GM21619 (cell line): ENCODE data around the gene KXD1.
"Not testable (repeated sequence)": the region's sequence is repeated elsewhere in the genome, so short reads cannot be mapped to it uniquely, and the experiment has no call there.

Source experiments
- ATAC-seq: cut with Tn5 transposase; IDR thresholded peaks from one replicate; pipeline ENCODE4 v1.9.1; 2021; ENCODE audit not compliant: unreplicated experiment

KXD1 gene

DNA sequence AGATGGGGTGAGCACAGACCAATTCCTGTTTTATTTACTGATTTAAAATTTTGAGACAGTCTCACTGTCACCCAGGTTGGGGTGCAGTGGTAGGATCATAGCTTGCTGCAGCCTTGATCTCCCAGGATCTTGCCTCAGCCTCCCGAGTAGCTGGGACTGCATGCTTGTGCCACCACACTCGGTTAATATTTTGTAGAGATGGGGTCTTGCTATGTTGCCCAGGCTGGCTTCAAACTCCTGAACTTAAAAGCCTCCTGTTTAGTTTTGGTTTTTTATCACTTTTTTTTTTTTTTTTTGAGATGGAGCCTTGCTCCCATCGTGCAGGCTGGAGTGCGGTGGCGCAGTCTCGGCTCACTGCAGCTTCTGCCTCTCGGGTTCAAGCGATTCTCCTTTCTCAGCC is 18.7 kb downstream of the KXD1 start:
- no peak for ATAC-seq

DNA sequence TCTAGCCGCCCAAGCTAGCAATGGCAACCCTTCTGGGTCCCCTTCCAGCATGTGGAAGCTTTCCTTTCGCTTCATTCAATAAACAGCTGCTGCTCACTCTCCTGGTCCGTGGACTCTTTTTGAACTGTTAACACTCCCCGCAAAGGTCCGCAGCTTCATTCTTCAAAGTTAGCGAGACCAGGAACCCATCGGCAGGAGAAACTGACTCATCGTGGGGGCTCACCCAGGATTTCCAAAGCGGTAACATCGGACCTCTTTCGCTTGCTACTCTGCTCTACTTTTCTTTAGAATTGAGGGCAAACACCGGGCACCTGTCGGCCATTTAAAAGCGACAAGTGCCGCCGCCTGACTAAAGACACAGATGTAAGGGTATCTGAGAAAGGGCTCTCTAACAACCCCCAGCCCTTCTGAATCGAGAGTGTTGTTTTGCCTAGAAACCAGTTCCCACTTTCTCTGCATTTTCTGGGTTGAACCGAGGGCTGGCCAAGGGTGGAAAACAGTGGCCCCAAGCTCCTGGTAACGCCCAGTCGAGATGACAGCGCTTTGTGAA is 19.8 kb downstream of the KXD1 start:
- ATAC-seq: no peak

DNA sequence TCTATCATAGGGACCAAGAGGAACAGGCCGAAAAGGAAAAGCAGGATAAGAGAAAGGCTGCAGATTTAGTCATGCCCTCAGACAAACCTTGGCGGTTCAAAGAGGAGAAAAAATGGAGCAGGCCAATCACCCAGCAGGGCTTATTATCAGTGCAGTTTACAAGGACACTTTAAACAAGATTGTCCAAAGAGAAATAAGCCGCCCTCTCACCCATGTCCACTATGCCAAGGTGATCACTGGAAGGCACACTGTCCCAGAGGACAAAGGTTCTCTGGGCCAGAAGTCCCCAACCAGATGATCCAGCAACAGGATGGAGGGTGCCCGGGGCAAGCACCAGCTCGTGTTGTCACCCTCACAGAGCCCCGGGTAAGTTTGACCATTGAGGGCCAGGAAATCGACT is 22.6 kb downstream of the KXD1 start:
- no peak for ATAC-seq

DNA sequence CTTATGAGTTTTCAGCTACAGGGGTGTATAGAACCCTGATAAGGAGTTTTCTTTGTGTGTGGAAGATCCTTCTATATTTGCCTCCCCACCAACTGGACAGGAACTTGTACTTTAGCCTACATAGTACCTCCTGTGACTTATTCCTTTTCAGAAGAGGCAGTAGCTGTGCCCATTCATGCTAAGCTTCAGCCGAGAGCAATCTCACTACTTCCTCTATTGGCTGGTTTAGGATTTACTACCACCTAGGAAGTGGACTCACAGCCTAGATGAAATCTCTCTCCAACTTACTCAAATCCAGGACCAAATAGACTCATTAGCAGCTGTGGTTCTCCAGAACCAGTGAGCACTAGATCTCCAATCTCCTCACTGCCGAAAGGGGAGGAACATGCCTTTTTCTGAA is 28.6 kb downstream of the KXD1 start:
- ATAC-seq: no peak

DNA sequence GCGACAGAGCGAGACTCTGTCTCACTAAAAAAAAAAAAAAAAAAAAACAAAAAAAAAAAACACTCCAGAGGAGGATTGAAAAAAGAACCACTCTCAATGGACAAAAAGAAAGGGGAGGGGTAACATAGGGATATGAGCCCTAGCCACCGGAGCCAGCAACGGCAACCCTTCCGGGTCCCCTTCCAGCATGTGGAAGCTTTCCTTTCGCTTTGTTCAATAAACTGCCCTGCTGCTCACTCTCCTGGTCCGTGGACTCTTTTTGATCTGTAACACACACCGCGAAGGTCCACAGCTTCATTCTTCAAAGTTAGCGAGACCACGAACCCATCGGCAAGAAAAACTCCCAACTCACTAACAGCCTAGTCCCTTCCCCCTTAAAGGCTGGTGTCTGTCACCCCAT is 29.9 kb downstream of the KXD1 start:
- no peak for ATAC-seq

DNA sequence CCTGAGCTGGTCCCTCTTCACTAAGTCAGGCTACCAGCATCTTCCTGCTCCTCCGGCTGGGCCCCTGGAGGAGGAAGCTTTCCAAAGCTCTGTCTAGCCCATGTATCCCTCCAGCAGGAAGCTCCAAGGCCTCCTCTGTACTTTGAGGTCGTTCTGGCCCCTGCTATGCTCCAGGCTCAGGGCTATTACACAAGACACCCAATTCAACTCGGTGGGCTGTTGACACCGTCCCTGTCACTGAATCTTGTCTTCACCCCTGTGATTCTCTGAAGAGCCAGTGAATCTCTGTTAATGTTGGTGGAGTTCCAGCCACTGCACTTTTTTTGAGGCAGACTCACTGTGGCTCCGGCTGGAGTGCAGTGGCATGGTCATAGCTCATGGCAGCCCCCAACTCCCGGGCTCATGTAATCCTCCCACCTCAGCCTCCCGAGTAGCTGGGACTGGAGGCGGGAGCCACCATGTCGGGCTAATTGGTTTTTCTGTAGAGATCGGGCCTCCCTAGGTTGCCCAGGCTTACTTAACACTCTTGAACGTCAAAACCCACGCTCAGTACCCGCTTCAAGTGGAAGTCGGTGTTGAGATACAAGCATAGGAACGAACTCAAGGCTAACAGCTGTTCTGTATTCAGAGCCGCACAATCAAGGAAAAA is 30.4 kb downstream of the KXD1 start:
- no peak for ATAC-seq

DNA sequence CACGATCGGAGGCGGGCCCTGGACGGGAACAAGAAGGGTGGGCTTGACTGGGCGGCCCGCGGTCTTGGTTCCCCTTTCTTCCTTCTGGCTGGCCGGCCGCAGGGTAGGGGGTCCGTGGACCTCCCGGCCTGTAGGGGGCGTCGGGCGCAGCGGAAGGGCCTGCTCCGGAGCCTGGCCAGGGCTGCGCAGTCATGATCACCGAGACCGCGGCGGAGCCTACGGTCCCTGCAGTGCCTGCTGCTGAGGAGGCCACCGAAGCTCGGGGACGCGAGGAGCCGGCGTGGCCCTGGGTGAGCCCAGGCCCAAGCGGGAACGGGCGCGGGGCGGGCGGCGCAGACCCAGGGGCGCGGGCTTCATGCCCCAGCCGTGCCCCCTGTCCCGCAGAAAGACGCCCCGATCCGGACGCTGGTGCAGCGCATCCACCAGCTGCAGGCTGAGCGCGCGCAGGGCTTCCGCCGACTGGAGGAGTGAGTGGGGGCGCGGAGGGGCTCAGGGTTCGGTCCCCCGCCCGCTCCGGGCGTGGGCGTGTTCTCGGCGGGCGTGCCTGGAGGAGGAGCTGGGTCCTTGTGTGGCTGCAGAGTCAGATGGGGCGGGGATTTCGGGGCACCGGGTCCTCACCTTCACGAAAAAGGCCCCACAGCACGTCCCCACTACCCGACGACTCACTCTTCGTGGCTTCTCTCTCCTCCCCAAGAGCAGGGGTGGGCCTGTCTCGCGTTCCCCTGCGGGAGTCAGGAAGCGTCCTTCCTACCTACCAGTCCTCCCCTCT is 31.1 kb downstream of the KXD1 start, which contains the start of gene REX1BD:
REX1BD (plus strand) TSS at position 188 of the 769 bp plus-strand sequence; CDS start at position 192, 4 bp downstream.
- ATAC-seq: peak; percentile 64

DNA sequence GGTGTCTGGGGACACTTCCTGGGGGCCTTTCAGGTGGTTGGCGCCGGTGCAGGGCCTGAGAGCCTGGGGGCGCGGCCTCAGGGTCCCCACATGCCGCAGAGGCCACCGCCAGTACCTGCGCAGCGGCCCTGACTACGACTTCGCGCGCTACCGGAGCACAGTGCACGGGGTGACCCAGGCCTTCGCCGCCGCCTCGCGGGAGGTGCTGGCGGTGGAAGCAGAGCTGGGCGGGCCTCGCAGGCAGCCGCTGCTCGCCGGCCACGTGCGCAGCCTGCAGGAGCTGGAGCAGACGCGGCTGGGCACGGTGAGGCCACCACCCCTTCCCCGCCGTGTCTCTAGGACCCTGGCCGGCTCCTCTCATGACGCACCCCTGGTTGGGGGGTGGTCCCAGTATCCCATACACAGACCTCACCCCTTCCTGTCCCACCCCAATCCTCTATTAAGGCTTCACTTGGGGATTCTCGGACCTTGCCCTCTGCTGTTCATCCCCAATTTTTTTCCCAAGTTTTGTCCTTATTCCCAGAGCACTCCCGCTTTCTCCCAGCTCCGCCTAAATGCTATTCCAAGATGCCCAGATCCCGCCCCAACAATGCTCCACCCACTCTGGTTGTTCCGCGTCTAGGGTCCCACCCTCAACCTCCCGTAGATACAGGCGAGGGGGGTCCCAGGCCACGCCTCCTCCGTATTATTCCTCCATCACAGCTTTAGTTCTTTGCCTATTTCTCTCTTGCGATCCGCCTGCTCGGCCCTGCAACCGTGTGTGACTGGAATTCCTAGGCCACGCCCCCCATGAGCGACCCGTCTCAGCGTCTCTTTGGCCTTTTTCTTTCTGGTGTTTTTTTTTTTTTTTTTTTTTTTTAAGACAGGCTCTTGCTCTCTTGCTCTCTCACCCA is 32.0 kb downstream of the KXD1 start:
- ATAC-seq: peak; percentile 20

DNA sequence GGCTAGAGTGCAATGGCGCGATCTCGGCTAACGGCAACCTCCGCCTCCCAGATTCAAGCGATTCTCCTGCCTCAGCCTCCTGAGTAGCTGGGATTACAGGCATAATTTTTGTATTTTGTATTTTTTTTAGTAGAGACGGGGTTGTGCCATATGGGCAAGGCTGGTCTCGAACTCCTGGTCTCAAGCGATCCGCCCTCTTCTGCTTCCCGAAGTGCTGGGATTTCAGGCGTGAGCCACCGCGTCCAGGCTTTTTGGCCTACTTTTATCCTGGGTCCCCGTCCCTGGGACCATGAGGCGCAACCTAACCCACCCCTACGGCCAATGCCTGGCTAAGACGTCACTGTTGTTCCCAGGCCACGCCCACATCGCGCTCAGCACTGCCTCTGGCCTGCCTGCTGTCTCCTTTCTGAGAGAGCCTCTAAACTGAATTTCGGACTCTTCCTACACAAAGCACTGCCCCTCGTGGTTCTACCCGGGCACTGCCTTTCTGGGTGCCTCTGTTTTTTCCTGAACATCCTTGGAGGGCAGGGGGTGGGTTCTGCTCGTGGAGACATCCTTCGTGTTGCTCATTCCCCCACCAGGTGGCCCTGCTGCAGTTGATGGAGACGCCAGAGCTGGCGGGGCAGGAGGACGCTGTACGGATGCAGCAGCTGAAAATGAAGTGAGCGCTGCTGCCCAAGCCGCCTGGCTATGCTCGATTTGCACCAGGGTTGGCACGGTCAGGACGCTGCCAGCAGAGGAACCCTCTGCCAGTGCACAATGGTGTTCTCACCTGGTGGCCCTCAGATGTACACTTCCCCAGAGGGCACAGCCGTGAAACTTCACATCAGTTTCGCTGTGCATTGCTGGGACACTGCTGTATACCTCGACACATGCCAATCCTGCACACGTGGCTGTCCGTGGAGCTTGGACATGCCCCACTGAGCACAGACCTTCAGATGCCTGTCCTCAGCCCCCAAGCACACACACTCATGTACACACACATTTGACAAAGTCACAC is 32.9 kb downstream of the KXD1 start:
- ATAC-seq: no peak

DNA sequence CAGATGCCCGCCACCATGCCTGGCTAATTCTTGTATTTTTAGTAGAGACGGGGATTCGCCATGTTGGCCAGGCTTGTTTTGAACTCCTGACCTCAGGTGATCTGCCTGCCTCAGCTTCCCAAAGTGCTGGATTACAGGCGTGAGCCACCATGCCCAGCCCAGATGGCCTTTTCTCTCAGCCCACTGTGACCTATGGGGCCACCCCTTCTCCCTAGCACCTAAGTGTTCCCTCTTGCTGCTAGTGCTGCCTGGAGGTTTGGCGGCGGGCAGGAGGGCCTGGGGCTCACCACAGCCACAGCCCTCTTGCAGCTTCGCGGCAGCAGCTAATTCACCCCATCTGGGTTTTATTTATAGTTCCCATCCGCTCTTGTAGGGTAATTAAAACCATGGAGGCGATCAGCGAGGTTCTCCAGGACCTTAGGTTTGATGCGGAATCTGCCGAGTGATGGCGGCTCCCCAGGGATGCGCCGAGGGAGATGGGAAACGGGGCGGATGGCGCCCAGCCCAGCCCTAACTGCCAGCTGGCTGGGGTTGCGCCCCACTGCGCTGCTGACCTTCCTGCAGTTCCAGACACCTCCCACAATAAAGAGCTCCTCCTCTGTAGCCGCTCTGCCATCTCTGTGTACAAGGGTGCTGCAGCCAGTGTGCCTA is 34.2 kb downstream of the KXD1 start:
- no peak for ATAC-seq

DNA sequence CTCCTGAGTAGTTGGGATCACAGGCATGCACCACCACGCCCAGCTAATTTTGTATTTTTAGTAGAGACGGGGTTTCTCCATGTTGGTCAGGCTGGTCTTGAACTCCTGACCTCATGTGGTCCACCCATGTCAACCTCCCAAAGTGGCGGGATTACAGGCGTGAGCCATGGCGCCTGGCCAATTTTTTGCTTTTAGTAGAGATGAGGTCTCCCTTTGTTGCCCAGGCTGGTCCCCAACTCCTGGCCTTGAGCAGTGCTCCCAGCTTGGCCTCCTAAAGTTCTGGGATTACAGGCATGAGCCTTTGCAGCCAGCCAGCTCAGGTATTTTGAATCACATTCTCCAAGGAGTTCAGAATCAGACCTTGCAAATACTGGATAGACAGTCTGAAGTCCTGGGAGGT is 35.1 kb downstream of the KXD1 start:
- ATAC-seq: not testable (repeated sequence)

DNA sequence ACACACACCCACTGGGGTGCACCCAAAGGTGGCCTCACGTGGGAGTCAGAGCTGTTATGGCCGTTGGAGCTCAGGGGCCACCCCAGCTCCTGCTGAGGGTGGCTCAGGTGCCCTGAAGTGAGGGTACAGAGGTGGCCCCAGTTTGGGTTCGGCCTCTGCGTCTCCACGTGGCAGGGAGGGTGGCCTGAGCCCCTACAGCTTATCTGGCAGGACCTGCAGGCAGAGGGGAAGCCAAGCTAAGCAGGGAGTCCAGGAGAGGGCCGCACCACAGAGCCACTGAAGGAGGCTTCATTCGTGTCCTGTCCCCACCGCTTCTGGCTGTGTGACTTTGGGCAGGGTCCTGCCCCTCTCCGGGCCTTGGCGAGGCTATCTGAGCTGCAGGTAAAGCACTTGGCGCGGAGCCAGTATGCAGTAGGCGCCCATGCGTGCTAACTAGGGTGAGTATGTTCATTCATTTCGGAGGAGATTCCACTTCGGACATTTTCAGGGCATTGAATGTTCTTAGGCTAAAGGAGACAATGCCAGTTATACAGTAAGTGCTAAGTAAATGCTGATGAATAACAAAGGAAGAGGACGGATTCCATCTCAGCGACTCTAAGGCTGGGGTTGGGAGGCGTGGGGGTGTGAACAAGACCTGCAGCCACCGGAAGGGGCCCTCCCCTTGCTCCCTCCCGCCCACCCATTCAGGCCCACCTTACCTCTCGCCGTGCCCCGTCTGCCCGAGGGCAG is 35.9 kb downstream of the KXD1 start:
- ATAC-seq: no peak

DNA sequence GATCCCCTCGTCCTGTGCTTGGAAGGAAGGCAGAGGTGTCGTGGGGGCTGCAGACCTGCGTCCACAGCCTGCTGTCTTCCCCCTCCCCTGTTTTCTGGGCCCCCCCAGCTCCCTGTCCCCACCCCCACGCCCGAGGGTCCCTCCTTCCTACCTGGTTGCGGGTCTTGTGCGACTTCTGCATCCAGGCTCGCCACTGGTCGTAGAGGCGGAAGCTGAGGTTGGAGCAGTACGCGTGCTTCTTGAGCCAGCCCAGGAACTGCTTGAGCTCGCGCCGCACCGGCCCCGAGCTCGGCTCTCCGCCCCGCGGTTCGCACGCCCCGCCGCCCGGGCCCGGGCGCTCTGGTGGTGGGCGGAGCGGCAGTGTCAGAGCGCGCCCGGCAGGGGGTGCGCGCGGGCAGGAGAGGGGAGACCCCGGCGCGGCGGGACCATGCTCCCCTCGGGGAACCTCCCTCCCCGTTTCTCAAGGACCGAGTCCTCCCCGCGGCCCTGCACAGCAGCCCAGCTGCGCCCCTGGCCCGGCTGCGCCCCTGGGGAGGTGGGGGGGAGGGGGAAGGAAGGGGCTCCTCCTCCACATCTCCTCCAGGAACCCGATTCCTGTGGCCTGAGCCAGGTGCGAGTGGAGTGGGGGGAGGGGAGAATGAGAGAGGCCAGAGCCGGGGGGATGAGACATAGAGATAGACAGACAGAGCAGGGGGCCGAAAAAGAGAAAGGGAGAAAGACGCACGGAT is 36.6 kb downstream of the KXD1 start:
- ATAC-seq: no peak

DNA sequence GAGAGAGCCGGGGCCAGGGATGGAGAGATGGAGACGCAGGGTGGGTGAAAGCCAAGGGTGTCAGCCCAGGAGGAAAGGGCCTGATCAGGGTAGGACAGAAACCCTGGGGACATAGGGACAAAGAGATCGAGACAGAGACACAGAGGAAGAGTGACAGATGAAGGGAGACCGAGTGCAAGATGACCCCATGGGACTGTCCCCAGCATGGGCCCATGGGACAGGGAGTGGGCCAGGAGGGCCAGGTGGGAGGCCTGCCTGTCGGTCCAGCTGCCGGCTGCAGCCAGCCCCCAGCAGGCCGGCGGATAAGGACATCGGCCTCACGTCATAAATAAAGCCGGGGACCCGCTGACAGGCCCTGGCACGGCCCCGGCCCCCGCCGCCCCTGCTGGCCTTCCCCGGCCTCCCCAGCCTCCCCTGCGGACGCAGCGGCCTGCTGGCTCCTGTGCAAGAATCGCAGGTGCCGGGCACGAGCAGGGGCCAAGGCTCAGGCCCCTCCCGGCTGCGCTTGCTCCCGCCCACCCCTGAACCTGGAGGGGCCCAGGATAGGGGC is 37.2 kb downstream of the KXD1 start:
- no peak for ATAC-seq

DNA sequence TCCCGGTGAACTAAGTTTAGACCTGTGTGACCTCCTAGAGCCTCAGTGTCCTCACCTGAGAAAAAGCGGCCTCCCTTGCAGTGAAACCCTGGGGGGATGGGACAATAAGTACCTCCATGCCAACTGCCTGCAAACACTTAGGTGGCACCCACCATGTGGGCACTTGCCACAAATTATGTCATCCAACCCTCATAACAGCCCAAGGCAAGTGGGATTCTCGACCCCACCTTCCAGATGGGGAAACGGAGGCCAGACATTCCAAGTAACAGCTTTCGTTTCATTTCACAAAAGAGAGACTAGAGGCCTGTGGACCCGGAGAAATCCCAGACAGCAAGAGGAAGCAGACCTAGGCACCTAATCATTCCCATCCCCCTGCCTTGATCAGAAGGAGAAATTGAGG is 37.8 kb downstream of the KXD1 start:
- ATAC-seq: no peak

DNA sequence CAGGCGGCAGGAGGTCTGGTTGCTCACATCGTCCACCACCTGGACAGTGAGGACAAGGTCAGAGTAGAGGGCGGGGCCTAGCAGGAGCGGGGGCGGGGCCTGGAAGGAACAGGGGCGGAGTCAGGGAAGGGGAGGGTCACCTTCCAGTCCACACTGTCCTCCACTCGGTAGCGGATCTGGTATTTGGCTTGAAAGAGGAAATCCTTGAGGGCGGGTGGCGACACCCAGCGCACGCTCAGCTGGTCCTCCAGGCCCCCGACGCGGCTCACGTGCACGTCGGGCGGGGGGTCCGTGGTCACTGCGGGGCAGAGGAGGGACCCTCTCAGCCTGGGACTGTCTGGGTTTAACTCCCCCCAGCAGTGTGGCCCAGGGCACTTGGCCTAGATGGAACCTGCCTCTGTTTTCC is 39.1 kb downstream of the KXD1 start:
- ATAC-seq: no peak

DNA sequence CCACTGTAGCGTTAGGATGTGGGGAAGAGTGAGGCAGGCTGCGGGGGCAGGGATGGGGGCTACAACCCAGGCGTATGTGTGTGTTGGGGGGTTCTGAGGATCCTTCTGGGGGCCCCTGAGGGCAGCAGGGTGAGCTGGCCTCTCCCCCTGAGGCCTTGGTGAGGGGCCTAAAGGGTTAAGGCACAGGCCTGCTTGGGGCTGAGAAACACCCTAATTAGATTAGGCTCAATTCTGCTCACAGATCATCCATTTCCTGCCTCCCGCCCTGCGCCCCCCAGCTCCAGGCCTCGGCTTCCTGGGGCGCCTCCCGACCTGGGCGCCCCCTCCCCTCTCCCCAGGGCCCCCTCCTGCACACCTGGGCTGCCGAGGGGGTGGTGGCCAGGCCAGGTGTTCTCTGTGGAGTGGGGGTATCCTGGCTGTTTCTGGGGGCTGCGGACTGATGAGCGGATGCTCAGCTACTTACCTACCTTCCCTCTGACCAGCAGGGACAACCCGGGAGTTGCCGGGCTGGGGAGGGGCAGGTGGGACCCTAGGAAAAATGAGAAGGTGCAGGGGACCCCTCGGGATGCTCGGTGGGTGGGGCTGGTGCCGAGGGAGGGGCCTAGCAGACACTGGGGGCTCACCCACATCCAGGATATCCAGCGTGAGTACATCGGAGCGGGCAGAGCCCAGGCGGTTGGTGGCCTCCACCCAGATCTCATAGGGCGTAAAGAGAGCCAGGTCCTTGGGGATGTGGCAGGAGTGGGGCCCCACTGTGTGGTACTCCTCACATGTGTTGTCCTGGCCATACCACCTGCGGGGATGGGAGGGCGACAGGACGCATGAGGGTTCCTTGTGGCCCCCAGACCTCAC is 40.4 kb downstream of the KXD1 start:
- no peak for ATAC-seq
